Small intestine (tissue), 7 donors: ENCODE results near the gene TSPAN19. TPM values are rescaled to one million over a fixed set of nuclear protein-coding genes. Genes with fewer than 3 reads are reported as not detected.
"Not testable (repeated sequence)": the region's sequence is repeated elsewhere in the genome, so short reads cannot be mapped to it uniquely, and the experiment has no call there.

Source experiments
- DNase-seq, 2 donors: peaks; one replicate each; pipeline versions ENCODE4 v3.0.0 to v3.0.0-alpha.2; 2013
- FAIRE-seq: peaks from 2 replicates; lab custom pipeline; 2012; peaks lifted over from hg19 to GRCh38; lab: Jason Lieb, UNC
- H3K27ac ChIP-seq, 3 donors: one replicate each; pipeline ENCODE4 v1.5.1; 2013; ENCODE audit warnings: low read length in 2 of 3, mild to moderate bottlenecking in 2 of 3, control low read depth in 1 of 3, inconsistent platforms in 1 of 3, low read depth in 1 of 3, moderate library complexity in 1 of 3
- H3K27me3 ChIP-seq, 3 donors: one replicate each; pipeline ENCODE4 v1.6.1; 2013; ENCODE audit warnings: low read length in 3 of 3, inconsistent platforms in 1 of 3; ENCODE audit not compliant: control insufficient read depth in 3 of 3, insufficient read depth in 3 of 3
- H3K36me3 ChIP-seq, 3 donors: one replicate each; pipeline ENCODE4 v1.6.1; 2013; ENCODE audit warnings: low read length in 3 of 3, inconsistent platforms in 1 of 3, low read depth in 1 of 3, mild to moderate bottlenecking in 1 of 3, moderate library complexity in 1 of 3; ENCODE audit not compliant: control insufficient read depth in 3 of 3, insufficient read depth in 2 of 3
- H3K4me1 ChIP-seq, 3 donors: one replicate each; pipeline ENCODE4 v1.6.1; 2013; ENCODE audit warnings: low read length in 2 of 3, inconsistent platforms in 1 of 3, low read depth in 1 of 3, mild to moderate bottlenecking in 1 of 3, moderate library complexity in 1 of 3; ENCODE audit not compliant: control insufficient read depth in 3 of 3, insufficient read depth in 2 of 3
- H3K4me3 ChIP-seq, 3 donors: one replicate each; pipeline ENCODE4 v1.5.1; 2013; ENCODE audit warnings: low read length in 3 of 3, control low read depth in 1 of 3, inconsistent platforms in 1 of 3, low read depth in 1 of 3, mild to moderate bottlenecking in 1 of 3, moderate library complexity in 1 of 3
- H3K9me3 ChIP-seq, 2 donors: one replicate each; pipeline ENCODE4 v1.6.1; 2013; ENCODE audit warnings: low read depth in 1 of 2, low read length in 1 of 2; ENCODE audit not compliant: control insufficient read depth in 2 of 2, insufficient read depth in 1 of 2
- WGBS, 3 donors: extraction: QIAGEN DNeasy Blood & Tissue Kit; methylation state at CpG; one replicate each; pipeline ENCODE4 v1.1.7; 2013; 5-methylcytosine and 5-hydroxymethylcytosine counted together
- polyA plus RNA-seq, 4 donors: library from polyadenylated mRNA; stranded (reverse) in 3 of 4; unstranded in 1 of 4; fragments of 200-250 nt in 3 of 4; fragments of 120-200 nt in 1 of 4; gene quantifications; one replicate each; pipeline versions ENCODE4 v1.2.1 to v1.2.3, GENCODE V29; 2013
- donor health status: healthy with polysubstance abuse.
- donor health status: control.
- donor health status: control.
- donor health status: Bipolar disorder and iron deficiency.
- donor health status: healthy.

Gene TSPAN19
- polyA plus RNA-seq, 4 donors = 0.34 TPM; not detected in 3

GRCh38 chr12:85007836-85008235 lies 28.2 kb downstream of the TSPAN19 start:
- no peak overlapping the region for H3K27ac ChIP-seq
- H3K27me3 ChIP-seq = no peaks in the 10 kb centered on the region
- no peak overlapping the region for H3K4me3 ChIP-seq
- no peak for DNase-seq
- WGBS, 3 donors = 9 to 55% (median 10%) methylated on average over 4 of the region's 4 CpGs
- FAIRE-seq = no peak
- no peaks in the 10 kb centered on the region for H3K36me3 ChIP-seq
- H3K9me3 ChIP-seq = no peaks in the 10 kb centered on the region
- H3K4me1 ChIP-seq = no peaks in the 10 kb centered on the region

- 74 to 81% (median 75%) methylated on average over 1 of the region's 1 CpG for WGBS, 3 donors
- no peaks in the 10 kb centered on the region for H3K27me3 ChIP-seq
- H3K4me3 ChIP-seq = no peak overlapping the region
- FAIRE-seq (no peak), DNase-seq (no peak)
- H3K9me3 ChIP-seq = no peaks in the 10 kb centered on the region
- H3K27ac ChIP-seq = no peak overlapping the region
- H3K4me1 ChIP-seq = no peaks in the 10 kb centered on the region
- H3K36me3 ChIP-seq = no peaks in the 10 kb centered on the region
Observed at GRCh38 chr12:85006206-85006605, 29.9 kb downstream of the TSPAN19 start.

- H3K27me3 ChIP-seq = no peaks in the 10 kb centered on the region
- no peaks in the 10 kb centered on the region for H3K4me1 ChIP-seq
- no peaks in the 10 kb centered on the region for H3K36me3 ChIP-seq
- no peak overlapping the region for H3K4me3 ChIP-seq
- no peak overlapping the region for H3K27ac ChIP-seq
- WGBS, 3 donors = 83 to 88% (median 88%) methylated on average over 1 of the region's 1 CpG
- no peak for FAIRE-seq
- no peak for DNase-seq
- no peaks in the 10 kb centered on the region for H3K9me3 ChIP-seq
Observed at GRCh38 chr12:85005615-85006014, 30.5 kb downstream of the TSPAN19 start.

- H3K27ac ChIP-seq, DNase-seq, H3K36me3 ChIP-seq, H3K4me3 ChIP-seq, H3K4me1 ChIP-seq, H3K27me3 ChIP-seq, H3K9me3 ChIP-seq, FAIRE-seq: not testable (repeated sequence)
- WGBS, 3 donors = 63 to 77% (median 72%) methylated on average over 2 of the region's 2 CpGs
Observed at GRCh38 chr12:85005047-85005446, 31.0 kb downstream of the TSPAN19 start.

GRCh38 chr12:85004204-85004603 lies 31.9 kb downstream of the TSPAN19 start:
- FAIRE-seq = no peak
- Histone ChIP-seq H3K27me3 (no peaks in the 10 kb centered on the region), H3K4me3 (no peak overlapping the region), H3K9me3 (no peaks in the 10 kb centered on the region), H3K27ac (no peak overlapping the region), H3K36me3 (no peaks in the 10 kb centered on the region), H3K4me1 (no peaks in the 10 kb centered on the region)
- no peak for DNase-seq

- no peaks in the 10 kb centered on the region for H3K27me3 ChIP-seq
- no peaks in the 10 kb centered on the region for H3K4me1 ChIP-seq
- no peak for DNase-seq
- no peaks in the 10 kb centered on the region for H3K9me3 ChIP-seq
- no peak overlapping the region for H3K27ac ChIP-seq
- FAIRE-seq = no peak
- 67 to 77% (median 75%) methylated on average over 3 of the region's 3 CpGs for WGBS, 3 donors
- no peaks in the 10 kb centered on the region for H3K36me3 ChIP-seq
- no peak overlapping the region for H3K4me3 ChIP-seq
Observed at GRCh38 chr12:85002778-85003296, 33.2 kb downstream of the TSPAN19 start.

GRCh38 chr12:85000729-85001128 lies 35.3 kb downstream of the TSPAN19 start:
- H3K4me1 ChIP-seq = no peaks in the 10 kb centered on the region

GRCh38 chr12:84998341-84998740 lies 37.7 kb downstream of the TSPAN19 start:
- Histone ChIP-seq H3K27me3 (no peaks in the 10 kb centered on the region), H3K27ac (no peak overlapping the region), H3K36me3 (no peaks in the 10 kb centered on the region), H3K9me3 (no peaks in the 10 kb centered on the region), H3K4me3 (no peak overlapping the region), H3K4me1 (no peaks in the 10 kb centered on the region)
- DNase-seq (no peak), FAIRE-seq (no peak)

More at GRCh38 chr12:85000729-85001128, 35.3 kb downstream of the TSPAN19 start:
- no peaks in the 10 kb centered on the region for H3K9me3 ChIP-seq
- 61 to 83% (median 70%) methylated on average over 2 of the region's 2 CpGs for WGBS, 3 donors
- DNase-seq (no peak), FAIRE-seq (no peak)
- H3K36me3 ChIP-seq = no peaks in the 10 kb centered on the region
- no peak overlapping the region for H3K4me3 ChIP-seq
- H3K27me3 ChIP-seq = no peaks in the 10 kb centered on the region
- no peak overlapping the region for H3K27ac ChIP-seq

- no peaks in the 10 kb centered on the region for H3K36me3 ChIP-seq
- H3K9me3 ChIP-seq = no peaks in the 10 kb centered on the region
- H3K4me3 ChIP-seq = no peak overlapping the region
- H3K4me1 ChIP-seq = no peaks in the 10 kb centered on the region
- WGBS, 3 donors = 27 to 61% (median 40%) methylated on average over 1 of the region's 1 CpG
- no peak overlapping the region for H3K27ac ChIP-seq
- no peak for FAIRE-seq
- DNase-seq = peak in 1 of 2 donors; percentile 2
- no peaks in the 10 kb centered on the region for H3K27me3 ChIP-seq
Observed at GRCh38 chr12:84996759-84997158, 39.3 kb downstream of the TSPAN19 start.
